DOHH2 (cell line): ENCODE measurements around the gene CEACAM21.
"Not testable (repeated sequence)": the region's sequence is repeated elsewhere in the genome, so short reads cannot be mapped to it uniquely, and the experiment has no call there.

Source experiments
- H3F3A ChIP-seq: fragments of 200-600 bp; sonication (generic), shearing (Covaris generic); 2 replicates; pipeline ENCODE4 v1.6.0; 2016; ENCODE audit warnings: antibody characterized with exemption, mild to moderate bottlenecking; ENCODE audit not compliant: control insufficient read depth, insufficient read depth
- H3K27ac ChIP-seq: fragments of 200-600 bp; sonication (generic); 2 replicates; pipeline ENCODE4 v1.5.1; 2014; ENCODE audit warnings: low read depth, mild to moderate bottlenecking, low read length, moderate library complexity
- H3K27me3 ChIP-seq: fragments of 200-600 bp; sonication (generic); 2 replicates; pipeline ENCODE4 v1.6.1; 2014; ENCODE audit warnings: mild to moderate bottlenecking, low read length, mixed read lengths; ENCODE audit not compliant: control insufficient read depth
- H3K36me3 ChIP-seq: fragments of 200-600 bp; sonication (generic); 2 replicates; pipeline ENCODE4 v1.6.1; 2014; ENCODE audit warnings: mild to moderate bottlenecking, low read length, moderate library complexity, mixed read lengths; ENCODE audit not compliant: control insufficient read depth
- H3K4me1 ChIP-seq: fragments of 200-600 bp; sonication (generic); 2 replicates; pipeline ENCODE4 v1.6.1; 2014; ENCODE audit warnings: mild to moderate bottlenecking, low read length, mixed read lengths; ENCODE audit not compliant: control insufficient read depth
- H3K4me2 ChIP-seq: fragments of 200-600 bp; sonication (generic); 2 replicates; pipeline ENCODE4 v1.6.0; 2014; ENCODE audit warnings: mild to moderate bottlenecking, low read length, moderate library complexity
- H3K4me3 ChIP-seq: fragments of 200-600 bp; sonication (generic); 2 replicates; pipeline ENCODE4 v1.5.1; 2014; ENCODE audit warnings: mild to moderate bottlenecking, low read length, mixed read lengths
- H3K79me2 ChIP-seq: fragments of 200-600 bp; sonication (generic); 2 replicates; pipeline ENCODE4 v1.6.1; 2014; ENCODE audit warnings: mild to moderate bottlenecking, low read length, mixed read lengths; ENCODE audit not compliant: control insufficient read depth
- H3K9me2 ChIP-seq: fragments of 200-600 bp; sonication (generic); replicated peaks from 2 replicates; pipeline ENCODE4 v1.6.1; 2014; ENCODE audit warnings: mild to moderate bottlenecking, low read length, mixed read lengths; ENCODE audit not compliant: control insufficient read depth
- H3K9me3 ChIP-seq: fragments of 200-600 bp; sonication (generic); 2 replicates; pipeline ENCODE4 v1.6.1; 2014; ENCODE audit warnings: antibody characterized with exemption, low read length, mixed read lengths; ENCODE audit not compliant: control insufficient read depth, insufficient read depth
- H4K20me1 ChIP-seq: fragments of 200-600 bp; sonication (generic); 2 replicates; pipeline ENCODE4 v1.6.0; 2014; ENCODE audit warnings: low read depth, mild to moderate bottlenecking, antibody characterized with exemption, low read length, moderate library complexity; ENCODE audit not compliant: control insufficient read depth, insufficient read depth
- EZH2phosphoT487 ChIP-seq: fragments of 200-600 bp; sonication (generic); IDR thresholded peaks from 2 replicates; pipeline ENCODE4 v1.6.1; 2017; ENCODE audit warnings: borderline replicate concordance, mild to moderate bottlenecking, antibody characterized with exemption, low read length, moderate library complexity, mixed read lengths
- TF ChIP-seq, protein P1 (sequence below): fragments of 200-600 bp; sonication (generic); IDR thresholded peaks from one replicate; pipeline ENCODE4 v1.5.1; 2014; ENCODE audit warnings: antibody characterized with exemption, mild to moderate bottlenecking, low read depth, low read length; ENCODE audit not compliant: poor library complexity, severe bottlenecking

Gene CEACAM21

DNA sequence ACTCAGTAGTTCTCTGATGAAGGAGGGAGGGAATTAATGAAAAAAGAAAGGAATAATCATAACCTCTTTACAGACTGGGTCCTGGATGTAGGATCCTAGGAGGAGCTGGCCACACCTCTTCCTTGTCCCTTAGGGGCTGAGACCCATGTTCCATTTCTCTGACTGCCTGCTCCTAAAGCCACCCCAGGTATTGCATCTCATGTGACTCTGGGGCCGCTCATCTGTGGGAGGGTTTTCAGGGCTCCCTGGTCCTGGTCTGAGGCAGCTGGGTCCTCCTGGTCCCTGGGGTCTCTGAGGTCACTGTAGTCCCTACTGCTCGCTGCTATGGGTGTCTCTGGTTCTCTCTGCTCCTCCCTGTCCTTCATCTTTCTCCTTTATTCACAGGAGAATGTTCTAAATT, 2.9 kb downstream of the CEACAM21 start:
- Histone ChIP-seq H3F3A (no peaks in the 10 kb centered on the region), H3K9me2 (no peaks in the 10 kb centered on the region), H3K36me3 (no peaks in the 10 kb centered on the region), H3K79me2 (no peaks in the 10 kb centered on the region), H3K27me3 (no peaks in the 10 kb centered on the region), H3K9me3 (peaks cover 18% of the 10 kb centered on the region), H3K4me1 (peaks cover 10% of the 10 kb centered on the region), H3K4me3 (no peak overlapping the region), H3K27ac (no peak overlapping the region), H3K4me2 (no peak overlapping the region), H4K20me1 (no peaks in the 10 kb centered on the region)
- TF ChIP-seq EZH2phosphoT487 = no peak
- TF ChIP-seq, protein P1, sequence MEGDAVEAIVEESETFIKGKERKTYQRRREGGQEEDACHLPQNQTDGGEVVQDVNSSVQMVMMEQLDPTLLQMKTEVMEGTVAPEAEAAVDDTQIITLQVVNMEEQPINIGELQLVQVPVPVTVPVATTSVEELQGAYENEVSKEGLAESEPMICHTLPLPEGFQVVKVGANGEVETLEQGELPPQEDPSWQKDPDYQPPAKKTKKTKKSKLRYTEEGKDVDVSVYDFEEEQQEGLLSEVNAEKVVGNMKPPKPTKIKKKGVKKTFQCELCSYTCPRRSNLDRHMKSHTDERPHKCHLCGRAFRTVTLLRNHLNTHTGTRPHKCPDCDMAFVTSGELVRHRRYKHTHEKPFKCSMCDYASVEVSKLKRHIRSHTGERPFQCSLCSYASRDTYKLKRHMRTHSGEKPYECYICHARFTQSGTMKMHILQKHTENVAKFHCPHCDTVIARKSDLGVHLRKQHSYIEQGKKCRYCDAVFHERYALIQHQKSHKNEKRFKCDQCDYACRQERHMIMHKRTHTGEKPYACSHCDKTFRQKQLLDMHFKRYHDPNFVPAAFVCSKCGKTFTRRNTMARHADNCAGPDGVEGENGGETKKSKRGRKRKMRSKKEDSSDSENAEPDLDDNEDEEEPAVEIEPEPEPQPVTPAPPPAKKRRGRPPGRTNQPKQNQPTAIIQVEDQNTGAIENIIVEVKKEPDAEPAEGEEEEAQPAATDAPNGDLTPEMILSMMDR = no peak

DNA sequence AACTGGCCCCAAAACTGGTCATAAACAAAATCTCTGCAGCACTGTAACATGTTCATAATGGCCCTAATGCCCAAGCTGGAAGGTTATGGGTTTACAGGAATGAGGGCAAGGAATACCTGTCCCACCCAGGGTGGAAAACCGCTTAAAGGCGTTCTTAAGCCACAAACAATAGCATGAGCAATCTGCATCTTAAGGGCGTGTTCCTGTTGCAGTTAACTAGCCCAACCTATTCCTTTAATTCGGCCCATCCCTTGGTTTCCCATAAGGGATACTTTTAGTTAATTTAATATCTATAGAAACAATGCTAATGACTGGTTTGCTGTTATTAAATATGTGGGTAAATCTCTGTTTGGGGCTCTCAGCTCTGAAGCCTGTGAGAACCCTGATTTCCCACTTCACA, 5.1 kb downstream of the CEACAM21 start:
- H3K79me2 ChIP-seq, H4K20me1 ChIP-seq, H3K4me2 ChIP-seq, H3K36me3 ChIP-seq, H3K4me1 ChIP-seq, H3K27ac ChIP-seq, H3K27me3 ChIP-seq, H3F3A ChIP-seq, H3K9me2 ChIP-seq, H3K4me3 ChIP-seq: not testable (repeated sequence)
- peaks cover 18% of the 10 kb centered on the region for H3K9me3 ChIP-seq

DNA sequence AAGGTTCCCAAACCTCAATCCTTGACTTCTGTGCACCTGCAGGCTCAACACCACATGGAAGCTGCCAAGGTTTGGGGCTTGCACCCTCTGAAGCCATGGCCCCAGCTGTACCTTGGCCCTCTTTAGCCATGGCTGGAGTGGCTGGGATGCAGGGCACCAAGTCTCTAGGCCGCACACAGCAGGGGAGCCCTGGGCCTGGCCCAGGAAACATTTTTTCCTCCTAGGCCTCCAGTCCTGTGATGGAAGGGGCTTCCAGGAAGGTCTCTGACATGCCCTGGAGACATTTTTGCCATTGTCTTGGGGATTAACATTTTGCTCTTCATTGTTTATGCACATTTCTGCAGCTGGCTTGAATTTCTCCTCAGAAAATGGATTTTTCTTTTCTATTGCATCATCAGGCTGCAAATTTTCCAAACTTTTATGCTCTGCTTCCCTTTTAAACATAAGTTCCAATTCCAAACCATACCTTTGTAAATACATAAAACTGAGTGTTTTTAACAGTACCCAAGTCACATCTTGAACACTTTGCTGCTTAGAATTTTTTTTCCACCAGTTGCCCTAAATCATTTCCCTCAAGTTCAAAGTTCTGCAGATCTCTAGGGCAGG, 6.7 kb downstream of the CEACAM21 start:
- not testable (repeated sequence) for H3K4me3 ChIP-seq, H4K20me1 ChIP-seq, H3K27ac ChIP-seq, H3K36me3 ChIP-seq, H3K4me2 ChIP-seq, H3K4me1 ChIP-seq, H3K27me3 ChIP-seq, H3K9me2 ChIP-seq, H3K79me2 ChIP-seq, H3F3A ChIP-seq
- H3K9me3 ChIP-seq = peaks cover 18% of the 10 kb centered on the region

DNA sequence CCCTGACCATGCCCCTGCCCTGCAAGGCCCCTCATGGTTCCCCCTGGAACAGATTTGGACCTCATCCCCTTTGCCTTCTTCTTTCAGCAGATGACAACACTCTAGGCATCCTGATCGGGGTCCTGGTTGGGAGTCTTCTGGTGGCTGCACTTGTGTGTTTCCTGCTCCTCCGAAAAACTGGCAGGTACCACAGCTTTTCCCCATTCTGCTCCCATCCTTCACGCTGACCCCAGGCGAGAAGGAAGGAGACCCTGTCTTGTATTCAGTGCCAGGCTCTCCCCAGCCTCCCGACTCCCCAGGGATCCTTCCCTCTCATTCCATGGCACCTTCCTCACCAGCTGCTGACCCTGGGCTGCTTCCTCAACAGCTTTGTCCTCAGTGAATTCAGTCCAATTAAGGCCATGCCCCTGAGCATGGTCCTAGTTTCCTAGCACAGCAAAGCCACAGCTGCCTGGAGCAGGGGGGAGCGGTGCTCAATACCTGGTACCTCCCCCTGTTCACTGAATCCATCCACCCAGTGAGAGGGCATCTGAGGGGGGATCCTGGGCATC, 8.4 kb downstream of the CEACAM21 start:
- H3F3A ChIP-seq = no peaks in the 10 kb centered on the region
- H3K9me3 ChIP-seq = peaks cover 18% of the 10 kb centered on the region
- no peaks in the 10 kb centered on the region for H3K36me3 ChIP-seq
- H3K27ac ChIP-seq = no peak overlapping the region
- TF ChIP-seq EZH2phosphoT487 = no peak
- TF ChIP-seq, protein P1 = no peak
- no peaks in the 10 kb centered on the region for H3K79me2 ChIP-seq
- no peaks in the 10 kb centered on the region for H4K20me1 ChIP-seq
- no peaks in the 10 kb centered on the region for H3K9me2 ChIP-seq
- no peaks in the 10 kb centered on the region for H3K4me1 ChIP-seq
- no peak overlapping the region for H3K4me3 ChIP-seq
- H3K4me2 ChIP-seq = no peak overlapping the region
- no peaks in the 10 kb centered on the region for H3K27me3 ChIP-seq
